ENCODE results near the gene MT2A. TPM values are rescaled to one million over a fixed set of nuclear protein-coding genes. Genes with fewer than 3 reads are reported as not detected.

Gene MT2A
- total and polyA plus RNA-seq, 2 of the 4 experiments (the other 2 are of a cell fraction): 25.5 to 621 TPM

DNA sequence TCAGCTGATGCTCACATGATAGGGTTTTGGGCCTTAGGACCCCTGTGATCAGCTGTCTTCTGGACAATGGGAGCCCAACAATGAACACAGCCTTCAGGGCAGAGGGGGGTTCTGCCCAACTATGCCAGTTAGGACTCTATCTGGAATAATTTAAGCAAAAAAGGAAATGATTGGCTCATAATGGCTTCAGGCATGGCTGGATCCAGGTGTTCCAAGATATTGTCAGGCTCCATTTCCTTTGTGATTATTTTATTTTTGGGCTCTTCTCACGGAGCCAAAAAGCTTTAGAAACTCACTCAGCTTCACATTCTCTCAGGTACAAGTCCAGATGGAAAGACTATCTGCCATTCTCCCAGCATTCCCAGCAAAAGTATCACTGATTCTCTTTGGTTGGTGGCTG, 2.9 kb upstream of the MT2A start:
- H2BK120ac ChIP-seq (ENCODE audit: low read depth, low read length): peak overlapping the region; percentile 90
- peak overlapping the region; percentile 76 for H3K27ac ChIP-seq (ENCODE audit: insufficient read depth, low read length)
- POLR2A ChIA-PET (ENCODE audit: unreplicated experiment): no interaction called here
- CTCF ChIA-PET: interaction anchor here (0.6 to 2.1 kb wide), 3 partner anchors 11 to 96 kb away, joined by 3 to 9 read pairs (median 3); no protein-coding TSS in a partner anchor
- BruUV-seq (replicated peaks): no TSS peak
- no peak for ATAC-seq (ENCODE audit: low read depth)
- H3K4me3 ChIP-seq (ENCODE audit: insufficient read depth, low read depth, low read length): no peak overlapping the region
- no peak overlapping the region for H3K4me2 ChIP-seq (ENCODE audit: low read depth, low read length)
- peak overlapping the region; percentile 84 for H4K91ac ChIP-seq (ENCODE audit: insufficient read depth, low read depth, low read length)
- peak overlapping the region; percentile 54; the same call in 1 of the 2 replicates for H3K18ac ChIP-seq (ENCODE audit: low read depth, low read length)
- H3K4me1 ChIP-seq (ENCODE audit: control insufficient read depth, insufficient read depth, low read length): peaks cover 17% of the 10 kb centered on the region
- no peaks in the 10 kb centered on the region for H3K27me3 ChIP-seq (ENCODE audit: control insufficient read depth, insufficient read depth, low read length)
- H3K56ac ChIP-seq (ENCODE audit: extremely low read depth, insufficient read depth, low read length): 0 out of 2 replicates have a peak overlapping the region, but pooled peaks have one; percentile 11
- no peak for DNase-seq
- H3K36me3 ChIP-seq (ENCODE audit: control insufficient read depth, insufficient read depth, low read length): no peaks in the 10 kb centered on the region
- H4K5ac ChIP-seq (ENCODE audit: low read depth, low read length): peak overlapping the region; percentile 23
- in situ Hi-C loops (cut with MboI; ENCODE audit: low sequenced_read_pairs) (no loop called here), intact Hi-C loops (cut with micrococcal nuclease) (loop anchor here (5.0 to 10.0 kb wide), 3 partner anchors 77 to 251 kb away; partner anchors contain the start of gene MT1X), dilution Hi-C loops (cut with HindIII; ENCODE audit: low sequenced_read_pairs, unreplicated experiment) (no loop called here)
- peak overlapping the region; percentile 59; the same call in 2 of the 3 replicates for H2BK15ac ChIP-seq (ENCODE audit: low read depth, low read length)
- H3K9me3 ChIP-seq (ENCODE audit: control insufficient read depth, insufficient read depth, low read length): no peaks in the 10 kb centered on the region
- peaks cover 12% of the 10 kb centered on the region; the same call in 1 of the 2 replicates for H3K9me1 ChIP-seq (ENCODE audit: insufficient read depth, low read length)
- H2BK5ac ChIP-seq (ENCODE audit: low read depth, low read length, poor library complexity, severe bottlenecking): peak overlapping the region; percentile 95
- no peak overlapping the region for H3K9ac ChIP-seq (ENCODE audit: low read depth, low read length)
- H4K8ac ChIP-seq (ENCODE audit: low read depth in 2 of 2, low read length in 2 of 2): peak overlapping the region; percentile 7 to 96; a peak in 3 of 4 replicates
- H3K4ac ChIP-seq (ENCODE audit: low read depth, low read length): peak overlapping the region; percentile 92
- peaks cover 0 to 19% of the 10 kb centered on the region in 2 experiments; a peak in 2 of 4 replicates for H3K79me1 ChIP-seq (ENCODE audit: low read depth in 1 of 2, low read length in 2 of 2)
- peak overlapping the region; percentile 88 for H2BK20ac ChIP-seq (ENCODE audit: low read depth, low read length)
- no CpG with 5 or more reads among the region's 1 CpG for WGBS, 2 experiments (ENCODE audit: extremely low coverage in 2 of 2, insufficient read length in 1 of 2)
- H3K23ac ChIP-seq (ENCODE audit: low read depth, low read length): peak overlapping the region; percentile 46
- peak overlapping the region; percentile 35 for H2AK9ac ChIP-seq (replicated peaks; ENCODE audit: low read depth, low read length, poor library complexity)
- H4K20me1 ChIP-seq (ENCODE audit: insufficient read depth, low read length): peaks cover 11% of the 10 kb centered on the region
- TF ChIP-seq BHLHE40 (IDR thresholded peaks at IDR 0.05; ENCODE audit: low read depth, low read length) (no peak), FOS (IDR thresholded peaks at IDR 0.05; ENCODE audit: low read depth, low read length) (no peak), RCOR1 (IDR thresholded peaks at IDR 0.05; ENCODE audit: insufficient replicate concordance, low read length) (no peak)
- TF ChIP-seq, protein P1, sequence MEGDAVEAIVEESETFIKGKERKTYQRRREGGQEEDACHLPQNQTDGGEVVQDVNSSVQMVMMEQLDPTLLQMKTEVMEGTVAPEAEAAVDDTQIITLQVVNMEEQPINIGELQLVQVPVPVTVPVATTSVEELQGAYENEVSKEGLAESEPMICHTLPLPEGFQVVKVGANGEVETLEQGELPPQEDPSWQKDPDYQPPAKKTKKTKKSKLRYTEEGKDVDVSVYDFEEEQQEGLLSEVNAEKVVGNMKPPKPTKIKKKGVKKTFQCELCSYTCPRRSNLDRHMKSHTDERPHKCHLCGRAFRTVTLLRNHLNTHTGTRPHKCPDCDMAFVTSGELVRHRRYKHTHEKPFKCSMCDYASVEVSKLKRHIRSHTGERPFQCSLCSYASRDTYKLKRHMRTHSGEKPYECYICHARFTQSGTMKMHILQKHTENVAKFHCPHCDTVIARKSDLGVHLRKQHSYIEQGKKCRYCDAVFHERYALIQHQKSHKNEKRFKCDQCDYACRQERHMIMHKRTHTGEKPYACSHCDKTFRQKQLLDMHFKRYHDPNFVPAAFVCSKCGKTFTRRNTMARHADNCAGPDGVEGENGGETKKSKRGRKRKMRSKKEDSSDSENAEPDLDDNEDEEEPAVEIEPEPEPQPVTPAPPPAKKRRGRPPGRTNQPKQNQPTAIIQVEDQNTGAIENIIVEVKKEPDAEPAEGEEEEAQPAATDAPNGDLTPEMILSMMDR (conservative IDR thresholded peaks at IDR 0.05; ENCODE audit: low read depth, low read length): no peak
- H2AK5ac ChIP-seq (ENCODE audit: low read depth, low read length): peak overlapping the region; percentile 96
- peak overlapping the region; percentile 78 for H3K14ac ChIP-seq (replicated peaks; ENCODE audit: low read depth, low read length)
- H2AFZ ChIP-seq (replicated peaks; ENCODE audit: low read length, poor library complexity): peak overlapping the region; percentile 49
